Erythroblast (primary cell): ENCODE results near the gene CBLC.

ENCODE experiments used
- GATA1 ChIP-seq: IDR thresholded peaks from 2 replicates; pipeline ENCODE4 v1.6.1; 2011; ENCODE audit warnings: low read depth, mild to moderate bottlenecking, control low read depth, low read length, moderate library complexity
- POLR2A ChIP-seq: IDR thresholded peaks from 2 replicates; pipeline ENCODE4 v1.6.1; 2011; ENCODE audit warnings: mild to moderate bottlenecking, low read length

DNA sequence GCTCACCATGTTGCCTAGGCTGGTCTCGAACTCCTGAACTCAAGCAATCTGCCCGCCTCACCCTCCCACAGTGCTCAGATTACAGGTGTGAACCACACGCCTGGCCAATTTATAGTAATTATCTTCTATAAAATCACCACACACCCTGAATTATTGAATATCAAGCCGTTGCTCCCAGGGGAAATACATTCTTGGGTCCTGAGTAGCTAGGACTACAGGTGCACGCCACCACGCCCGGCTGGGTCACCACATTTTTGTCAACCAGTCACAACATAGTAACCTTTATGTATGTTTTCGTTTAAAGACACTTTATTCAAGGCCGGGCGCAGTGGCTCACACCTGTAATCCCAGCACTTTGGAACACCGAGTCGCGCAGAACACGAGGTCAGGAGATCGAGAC is 8.3 kb downstream of the CBLC start:
- TF ChIP-seq POLR2A, result no peak
- TF ChIP-seq GATA1, result no peak
